Naive thymus-derived CD4-positive, alpha-beta T cell (primary cell): ENCODE data around the gene C9orf153. TPM values are rescaled to one million over a fixed set of nuclear protein-coding genes. Genes with fewer than 3 reads are reported as not detected.

Experiments
- ATAC-seq: fragments of 150-1000 bp; cut with Tn5 transposase; 2 replicates; pipeline ENCODE4 v1.10.0; 2021; ENCODE audit warnings: mild to moderate bottlenecking, moderate library complexity
- CTCF ChIA-PET: fragments of 350-600 bp; sonication (Branson Sonifier 250); formaldehyde crosslinking; loops from one replicate; lab custom pipeline; 2021; ENCODE audit warnings: antibody characterized with exemption; lab: Charles Lee
- POLR2A ChIA-PET: fragments of 350-600 bp; sonication (Branson Sonifier 250); formaldehyde crosslinking; loops from one replicate; lab custom pipeline; 2021; ENCODE audit warnings: antibody characterized with exemption, inconsistent platforms; lab: Charles Lee
- DNase-seq, 9 donors: peaks; one replicate each; pipeline versions ENCODE4 v3.0.0 to v3.0.0-alpha.2; 2020 to 2022; ENCODE audit warnings: mixed read lengths in 1 of 9
- H3K27ac ChIP-seq: one replicate; pipeline ENCODE4 v1.7.0; 2013; ENCODE audit warnings: mild to moderate bottlenecking, low read depth, low read length, moderate library complexity
- H3K27me3 ChIP-seq, 2 donors: one replicate each; pipeline ENCODE4 v1.7.0; 2013; ENCODE audit warnings: low read length in 2 of 2, mild to moderate bottlenecking in 2 of 2, moderate library complexity in 2 of 2; ENCODE audit not compliant: control insufficient read depth in 2 of 2, insufficient read depth in 2 of 2
- H3K36me3 ChIP-seq, 3 experiments: 1 replicate in 2 of 3; 2 replicates in 1 of 3; pipeline ENCODE4 v1.7.0; 2013; ENCODE audit warnings: low read length in 3 of 3, mild to moderate bottlenecking in 3 of 3, moderate library complexity in 1 of 3; ENCODE audit not compliant: insufficient read depth in 3 of 3, control insufficient read depth in 2 of 3
- H3K4me1 ChIP-seq, 2 donors: one replicate each; pipeline ENCODE4 v1.7.0; 2013; ENCODE audit warnings: low read length in 2 of 2, mild to moderate bottlenecking in 2 of 2, moderate library complexity in 1 of 2; ENCODE audit not compliant: control insufficient read depth in 2 of 2, insufficient read depth in 2 of 2
- H3K4me3 ChIP-seq: 2 replicates; pipeline ENCODE4 v1.7.0; 2013; ENCODE audit warnings: mild to moderate bottlenecking, low read length
- H3K9me3 ChIP-seq, 3 experiments: 1 replicate in 2 of 3; 2 replicates in 1 of 3; pipeline ENCODE4 v1.7.0; 2013; ENCODE audit warnings: low read length in 3 of 3; ENCODE audit not compliant: control insufficient read depth in 2 of 3
- H3K27ac Mint-ChIP-seq, 9 donors: one replicate each; pipeline ENCODE4 v1.8.0; 2020 to 2022; ENCODE audit warnings: mixed read lengths in 9 of 9, mild to moderate bottlenecking in 8 of 9, moderate library complexity in 5 of 9, inconsistent platforms in 2 of 9
- H3K27me3 Mint-ChIP-seq, 5 donors: one replicate each; pipeline ENCODE4 v1.8.0; 2021 to 2022; ENCODE audit warnings: mixed read lengths in 5 of 5, mild to moderate bottlenecking in 1 of 5
- H3K36me3 Mint-ChIP-seq, 5 donors: one replicate each; pipeline ENCODE4 v1.8.0; 2020 to 2022; ENCODE audit warnings: mixed read lengths in 5 of 5, mild to moderate bottlenecking in 3 of 5, inconsistent platforms in 1 of 5
- H3K4me1 Mint-ChIP-seq, 7 donors: one replicate each; pipeline ENCODE4 v1.8.0; 2020 to 2022; ENCODE audit warnings: mixed read lengths in 7 of 7, mild to moderate bottlenecking in 3 of 7, inconsistent platforms in 1 of 7
- H3K4me3 Mint-ChIP-seq, 10 donors: one replicate each; pipeline ENCODE4 v1.8.0; 2020 to 2022; ENCODE audit warnings: mild to moderate bottlenecking in 10 of 10, mixed read lengths in 10 of 10, moderate library complexity in 6 of 10, inconsistent platforms in 2 of 10
- H3K9me3 Mint-ChIP-seq, 11 donors: one replicate each; pipeline ENCODE4 v1.8.0; 2020 to 2022; ENCODE audit warnings: mixed read lengths in 11 of 11, mild to moderate bottlenecking in 4 of 11, inconsistent platforms in 1 of 11, moderate library complexity in 1 of 11
- intact Hi-C, 2 donors: fragments of 100-400 bp; cut with micrococcal nuclease; formaldehyde crosslinking; loops; one replicate each; pipeline ENCODE4 v1.15.1; 2023
- polyA plus RNA-seq, 2 donors: library from polyadenylated mRNA; unstranded; fragments of 300-500 nt; fragmentation: Illumina TruSeq; gene quantifications; one replicate each; pipeline ENCODE4 v1.2.3, GENCODE V29; 2021
- total RNA-seq, 6 experiments: library from RNA in 5 of 6; stranded (reverse) in 5 of 6; gene quantifications; 1 replicate in 5 of 6; 2 replicates in 1 of 6; pipeline ENCODE4 v1.2.3 and lab custom pipeline; 2021 to 2026

The C9orf153 gene
- total and polyA plus RNA-seq, 7 experiments from 2014 or later: 0.75 to 1.7 (median 1.0) TPM; not detected in 2

- CTCF ChIA-PET: no interaction called here
- intact Hi-C loops: no loop called here
- Mint-ChIP-seq H3K36me3 (peaks cover 4 to 25% (median 13%) of the 10 kb centered on the region in 5 donors), H3K27me3 (no peaks in the 10 kb centered on the region), H3K27ac (peak overlapping the region in 1 of 9 donors; percentile 9), H3K9me3 (no peaks in the 10 kb centered on the region), H3K4me3 (no peak overlapping the region), H3K4me1 (peaks cover 31 to 69% (median 57%) of the 10 kb centered on the region in 7 donors)
- ATAC-seq (no peak), DNase-seq (no peak)
- H3K9me3 ChIP-seq: no peaks in the 10 kb centered on the region
- H3K27ac ChIP-seq: no peak overlapping the region
- POLR2A ChIA-PET: interaction anchor here (0.8 kb wide), 1 partner anchor 77 kb away, joined by 3 read pairs; no protein-coding TSS in a partner anchor
- no peak overlapping the region for H3K4me3 ChIP-seq
- peaks cover 0 to 23% (median 11%) of the 10 kb centered on the region in 3 experiments for H3K36me3 ChIP-seq
- H3K4me1 ChIP-seq: peaks cover 10 to 14% of the 10 kb centered on the region in 2 donors
- H3K27me3 ChIP-seq: no peaks in the 10 kb centered on the region
Measured at GRCh38 chr9:86277072-86277471, 17.6 kb upstream of the C9orf153 start.

DNA sequence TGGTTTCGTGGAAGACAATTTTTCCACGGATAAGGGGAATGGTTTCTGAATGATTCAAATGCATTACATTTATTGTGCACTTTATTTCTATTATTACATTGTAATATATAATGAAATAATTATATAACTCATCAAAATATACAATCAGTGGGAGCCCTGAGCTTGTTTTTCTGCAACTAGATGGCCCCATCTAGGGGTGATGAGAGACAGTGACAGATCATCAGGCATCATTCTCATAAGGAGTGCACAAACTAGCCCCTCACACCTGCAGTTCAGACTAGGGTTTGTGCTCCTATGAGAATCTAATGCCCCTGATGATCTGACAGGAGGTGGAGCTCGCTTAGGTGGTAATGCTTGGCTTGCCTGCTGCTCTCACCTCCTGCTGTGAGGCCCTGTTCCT, 16.5 kb upstream of the C9orf153 start:
- no peak for DNase-seq
- Mint-ChIP-seq H3K36me3 (peaks cover 4 to 36% (median 24%) of the 10 kb centered on the region in 5 donors), H3K27me3 (no peaks in the 10 kb centered on the region), H3K9me3 (no peaks in the 10 kb centered on the region), H3K27ac (no peak overlapping the region), H3K4me3 (peak overlapping the region in 1 of 10 donors; percentile 43), H3K4me1 (peaks cover 28 to 65% (median 51%) of the 10 kb centered on the region in 7 donors)
- no peak for ATAC-seq
- Histone ChIP-seq H3K27me3 (no peaks in the 10 kb centered on the region), H3K4me3 (no peak overlapping the region), H3K4me1 (peaks cover 4 to 7% of the 10 kb centered on the region in 2 donors), H3K36me3 (peaks cover 5 to 29% (median 16%) of the 10 kb centered on the region in 3 experiments), H3K9me3 (no peaks in the 10 kb centered on the region), H3K27ac (no peak overlapping the region)
- ChIA-PET CTCF (interaction anchor here (0.6 kb wide), 1 partner anchor 1475 kb away, joined by 3 read pairs; no protein-coding TSS in a partner anchor), POLR2A (no interaction called here)
- intact Hi-C loops: no loop called here

DNA sequence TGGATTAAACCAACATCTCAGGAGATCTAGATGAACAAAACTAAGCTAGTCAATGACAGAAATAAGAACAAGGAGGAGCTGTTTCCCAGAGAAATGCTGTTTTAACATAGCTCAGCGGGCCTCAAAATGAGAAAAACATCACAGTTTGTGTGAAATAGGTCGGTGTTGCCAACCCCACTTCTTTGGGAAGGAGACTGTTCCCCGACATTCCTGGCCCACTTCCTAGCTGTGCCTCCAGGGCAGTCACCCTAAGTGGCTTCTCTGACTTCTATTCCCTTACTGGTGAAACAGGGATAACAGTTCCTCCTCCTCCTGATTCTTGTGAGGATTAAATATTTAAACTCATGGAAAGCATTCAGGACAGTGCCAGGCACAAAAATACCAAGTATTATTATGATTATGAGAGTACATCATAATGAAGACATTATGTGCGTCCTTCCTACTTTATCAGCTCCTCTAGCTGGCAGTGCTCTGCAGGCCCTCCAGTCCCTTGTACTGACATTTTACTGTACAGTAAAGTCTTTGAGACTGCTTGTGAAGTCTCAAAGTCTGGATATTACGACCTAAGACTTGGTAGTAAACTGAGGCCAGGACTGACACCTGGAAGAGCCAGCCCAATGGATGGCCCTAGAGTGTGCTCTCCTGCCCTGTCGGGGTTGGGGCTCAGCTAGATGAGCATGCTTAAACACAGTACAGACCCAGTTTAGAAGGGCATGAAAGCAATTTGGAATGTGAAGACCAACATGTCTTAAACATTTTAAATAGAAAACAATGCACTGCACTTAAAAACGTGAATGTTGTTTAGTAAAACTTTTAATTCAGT, 15.6 kb upstream of the C9orf153 start:
- H3K4me1 ChIP-seq: peaks cover 0 to 3% of the 10 kb centered on the region in 2 donors
- Mint-ChIP-seq H3K27me3 (no peaks in the 10 kb centered on the region), H3K36me3 (peaks cover 4 to 36% (median 24%) of the 10 kb centered on the region in 5 donors), H3K9me3 (no peaks in the 10 kb centered on the region), H3K27ac (peak overlapping the region in 1 of 9 donors; percentile 46), H3K4me1 (peaks cover 21 to 55% (median 44%) of the 10 kb centered on the region in 7 donors), H3K4me3 (peak overlapping the region in 1 of 10 donors; percentile 43)
- H3K27ac ChIP-seq: no peak overlapping the region
- H3K4me3 ChIP-seq: no peak overlapping the region
- H3K36me3 ChIP-seq: peaks cover 5 to 29% (median 16%) of the 10 kb centered on the region in 3 experiments
- H3K9me3 ChIP-seq: no peaks in the 10 kb centered on the region
- ChIA-PET CTCF (no interaction called here), POLR2A (no interaction called here)
- ATAC-seq (no peak), DNase-seq (no peak)
- H3K27me3 ChIP-seq: no peaks in the 10 kb centered on the region
- intact Hi-C loops: no loop called here

DNA sequence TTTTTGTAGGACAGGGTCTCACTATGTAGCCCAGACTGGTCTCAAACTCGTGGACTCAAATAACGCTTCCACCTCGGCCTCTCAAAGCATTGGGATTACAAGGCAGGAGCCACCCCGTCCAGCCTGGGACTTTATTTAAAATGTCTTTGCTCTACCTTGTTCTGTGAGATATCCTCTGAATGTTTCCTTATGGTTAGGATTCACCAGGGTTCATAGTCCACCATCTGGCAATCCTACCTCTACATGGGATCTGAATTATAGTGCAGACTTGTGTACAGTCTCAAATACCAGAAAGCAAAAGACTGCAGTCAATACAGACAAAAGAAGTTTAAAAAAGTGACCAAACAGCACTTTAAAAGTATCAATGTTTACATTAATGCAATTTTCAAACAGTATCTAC, 12.8 kb upstream of the C9orf153 start:
- peaks cover 4 to 36% (median 29%) of the 10 kb centered on the region in 5 donors for H3K36me3 Mint-ChIP-seq
- no peak for ATAC-seq
- POLR2A ChIA-PET: no interaction called here

GRCh38 chr9:86263876-86264275, 4.4 kb upstream of the C9orf153 start:
- POLR2A ChIA-PET: interaction anchor here (0.9 kb wide), 1 partner anchor 19 kb away, joined by 3 read pairs; the partner anchor contains the start of gene ISCA1
- peaks cover 0 to 4% (median 0%) of the 10 kb centered on the region in 7 donors for H3K4me1 Mint-ChIP-seq
- Histone ChIP-seq H3K27me3 (no peaks in the 10 kb centered on the region), H3K9me3 (no peaks in the 10 kb centered on the region), H3K36me3 (peaks cover 0 to 16% (median 5%) of the 10 kb centered on the region in 3 experiments), H3K4me3 (no peak overlapping the region), H3K4me1 (no peaks in the 10 kb centered on the region), H3K27ac (no peak overlapping the region)
- H3K4me3 Mint-ChIP-seq: no peak overlapping the region
- no peak for DNase-seq
- ATAC-seq: no peak
- H3K27ac Mint-ChIP-seq: no peak overlapping the region
- CTCF ChIA-PET: no interaction called here
- intact Hi-C loops: no loop called here
- peaks cover 0 to 2% (median 0%) of the 10 kb centered on the region in 11 donors for H3K9me3 Mint-ChIP-seq
- H3K36me3 Mint-ChIP-seq: peaks cover 1 to 47% (median 22%) of the 10 kb centered on the region in 5 donors
- no peaks in the 10 kb centered on the region for H3K27me3 Mint-ChIP-seq

More for the DNA sequence above, 12.8 kb upstream of the C9orf153 start:
- H3K9me3 Mint-ChIP-seq: no peaks in the 10 kb centered on the region
- no peaks in the 10 kb centered on the region for H3K4me1 ChIP-seq
- no peak for DNase-seq
- no peak overlapping the region for H3K27ac ChIP-seq
- no peak overlapping the region for H3K4me3 Mint-ChIP-seq
- H3K4me1 Mint-ChIP-seq: peaks cover 8 to 35% (median 19%) of the 10 kb centered on the region in 7 donors
- H3K27me3 ChIP-seq: no peaks in the 10 kb centered on the region
- no peak overlapping the region for H3K4me3 ChIP-seq
- intact Hi-C loops: no loop called here
- H3K27ac Mint-ChIP-seq: no peak overlapping the region
- peaks cover 5 to 33% (median 16%) of the 10 kb centered on the region in 3 experiments for H3K36me3 ChIP-seq
- CTCF ChIA-PET: no interaction called here
- no peaks in the 10 kb centered on the region for H3K27me3 Mint-ChIP-seq
- H3K9me3 ChIP-seq: no peaks in the 10 kb centered on the region

GRCh38 chr9:86262492-86262891, 3.0 kb upstream of the C9orf153 start:
- Histone ChIP-seq H3K9me3 (no peaks in the 10 kb centered on the region), H3K36me3 (peaks cover 0 to 12% (median 5%) of the 10 kb centered on the region in 3 experiments), H3K4me3 (no peak overlapping the region), H3K27ac (no peak overlapping the region), H3K27me3 (no peaks in the 10 kb centered on the region), H3K4me1 (no peaks in the 10 kb centered on the region)
- peaks cover 1 to 42% (median 21%) of the 10 kb centered on the region in 5 donors for H3K36me3 Mint-ChIP-seq
- no peak overlapping the region for H3K4me3 Mint-ChIP-seq
- peaks cover 0 to 7% (median 0%) of the 10 kb centered on the region in 7 donors for H3K4me1 Mint-ChIP-seq
- peaks cover 0 to 2% (median 0%) of the 10 kb centered on the region in 11 donors for H3K9me3 Mint-ChIP-seq
- intact Hi-C loops: no loop called here
- H3K27ac Mint-ChIP-seq: peak overlapping the region in 1 of 9 donors; percentile 73
- H3K27me3 Mint-ChIP-seq: no peaks in the 10 kb centered on the region
- ChIA-PET CTCF (no interaction called here), POLR2A (no interaction called here)
- no peak for ATAC-seq
- DNase-seq: no peak
